ENCODE data around the gene SRR. TPM values are rescaled to one million over a fixed set of nuclear protein-coding genes. Genes with fewer than 3 reads are reported as not detected.
A peak's percentile ranks its signal among the peaks of the same experiment; 100 is the strongest.
"Not testable (repeated sequence)": the region's sequence is repeated elsewhere in the genome, so short reads cannot be mapped to it uniquely, and the experiment has no call there.

The SRR gene
- total RNA-seq (10 to 100 TPM; 21.4 to 43.6 TPM), polyA plus RNA-seq (ENCODE audit: insufficient read length in 2 of 2) (10 to 100 TPM; 37.7 to 42.3 TPM)
- long read RNA-seq, donor 1, transcript SRR-201 (8 exons, 2,728 nt), result major isoform, 8 of 18 reads
- long read RNA-seq, donor 1, partial matches to known transcripts, result 10 of 18 reads
- long read RNA-seq, donor 1, other reads (novel, unspliced or antisense), result 0 of 18 reads
- long read RNA-seq, donor 2, transcript SRR-201 (8 exons, 2,728 nt), result major isoform, 5 of 16 reads
- long read RNA-seq, donor 2, partial matches to known transcripts, result 11 of 16 reads
- long read RNA-seq, donor 2, other reads (novel, unspliced or antisense), result 0 of 16 reads
- long read RNA-seq, donor 3, transcript SRR-201 (8 exons, 2,728 nt), result major isoform, 8 of 8 reads
- long read RNA-seq, donor 3, partial matches to known transcripts, result 0 of 8 reads
- long read RNA-seq, donor 3, other reads (novel, unspliced or antisense), result 0 of 8 reads
- long read RNA-seq, donor 4, transcript SRR-201 (8 exons, 2,728 nt), result major isoform, 5 of 20 reads
- long read RNA-seq, donor 4, partial matches to known transcripts, result 15 of 20 reads
- long read RNA-seq, donor 4, other reads (novel, unspliced or antisense), result 0 of 20 reads

GRCh38 chr17:2303204-2304188 is at the start of gene SRR, which contains the start of gene SMG6:
TSS of gene SRR (plus strand) at chr17:2303950. CDS start at chr17:2315561, 11,611 bp downstream.
TSS of gene SMG6 (minus strand) at chr17:2303785. CDS start at chr17:2303720, 65 bp downstream.
- WGBS (ENCODE audit: insufficient coverage), result 0% methylated on average over 94 of the region's 108 CpGs
- Histone ChIP-seq H3K4me3 (ENCODE audit: low read depth, low read length) (peak within 1 kb of the TSS; percentile 96), H3K4me1 (ENCODE audit: control insufficient read depth, insufficient read depth, low read length) (peaks cover 18% of the 10 kb centered on the region), H3K27ac (ENCODE audit: low read depth, low read length) (peak within 1 kb of the TSS; percentile 88), H3K9me3 (ENCODE audit: control insufficient read depth, insufficient read depth, low read length) (no peaks in the 10 kb centered on the region), H3K36me3 (ENCODE audit: control insufficient read depth, insufficient read depth, low read length) (peaks cover 19% of the 10 kb centered on the region), H3K27me3 (ENCODE audit: control insufficient read depth, insufficient read depth, low read length) (no peaks in the 10 kb centered on the region)
- peak; percentile 74 to 98 (median 88) for DNase-seq (ENCODE audit: low read depth in 4 of 6, low spot score in 6 of 6)

GRCh38 chr17:2258830-2259229 is 44.9 kb upstream of the SRR start:
- not testable (repeated sequence) for H3K4me3 ChIP-seq (ENCODE audit: low read depth, low read length); DNase-seq (ENCODE audit: low read depth in 4 of 6, low spot score in 6 of 6); H3K36me3 ChIP-seq (ENCODE audit: control insufficient read depth, insufficient read depth, low read length); H3K9me3 ChIP-seq (ENCODE audit: control insufficient read depth, insufficient read depth, low read length); H3K27ac ChIP-seq (ENCODE audit: low read depth, low read length); H3K4me1 ChIP-seq (ENCODE audit: control insufficient read depth, insufficient read depth, low read length); H3K27me3 ChIP-seq (ENCODE audit: control insufficient read depth, insufficient read depth, low read length)
- WGBS (ENCODE audit: insufficient coverage), result 70% methylated on average over 2 of the region's 8 CpGs

DNA sequence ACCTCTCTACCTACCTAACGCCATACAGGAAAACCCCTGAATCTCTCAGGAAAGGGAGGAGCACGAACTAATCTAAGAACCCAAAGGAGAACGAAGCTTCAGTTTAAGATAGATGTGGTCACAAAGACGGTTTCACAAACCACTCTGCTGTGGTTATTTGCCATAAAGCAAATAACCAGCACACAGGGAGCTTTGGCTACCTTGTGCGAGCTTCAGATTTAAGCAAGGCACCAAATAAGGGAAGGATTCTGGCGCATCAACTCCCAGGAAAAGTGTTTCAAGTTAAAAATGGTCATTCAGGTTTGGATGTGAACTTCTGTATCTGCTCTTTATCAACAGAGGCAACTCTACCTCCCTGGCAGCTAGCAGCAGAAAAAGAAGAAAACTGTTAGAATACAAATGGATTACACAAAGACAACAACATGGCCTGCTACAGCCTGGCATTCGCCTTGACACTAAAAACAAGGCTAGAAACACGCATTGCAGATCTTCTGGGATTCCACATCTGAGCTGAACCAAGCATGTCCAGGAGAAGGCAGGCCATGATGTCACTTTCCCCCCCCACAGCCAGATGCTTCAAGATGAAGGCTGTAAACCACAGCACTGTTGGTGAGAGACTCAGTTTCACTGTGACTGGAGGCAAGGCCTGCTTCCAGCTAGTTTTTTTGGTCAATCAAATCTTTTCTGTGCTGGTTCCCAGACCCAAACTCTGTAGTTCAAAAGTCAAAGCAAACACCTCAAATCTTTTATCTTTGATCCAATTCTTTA is 43.8 kb upstream of the SRR start:
- Histone ChIP-seq H3K27ac (ENCODE audit: low read depth, low read length) (no peak overlapping the region), H3K4me1 (ENCODE audit: control insufficient read depth, insufficient read depth, low read length) (no peaks in the 10 kb centered on the region), H3K36me3 (ENCODE audit: control insufficient read depth, insufficient read depth, low read length) (peaks cover under 1% of the 10 kb centered on the region), H3K27me3 (ENCODE audit: control insufficient read depth, insufficient read depth, low read length) (no peaks in the 10 kb centered on the region), H3K4me3 (ENCODE audit: low read depth, low read length) (no peak overlapping the region), H3K9me3 (ENCODE audit: control insufficient read depth, insufficient read depth, low read length) (no peaks in the 10 kb centered on the region)
- 90% methylated on average over 2 of the region's 8 CpGs for WGBS (ENCODE audit: insufficient coverage)
- no peak for DNase-seq (ENCODE audit: low read depth in 4 of 6, low spot score in 6 of 6)

DNA sequence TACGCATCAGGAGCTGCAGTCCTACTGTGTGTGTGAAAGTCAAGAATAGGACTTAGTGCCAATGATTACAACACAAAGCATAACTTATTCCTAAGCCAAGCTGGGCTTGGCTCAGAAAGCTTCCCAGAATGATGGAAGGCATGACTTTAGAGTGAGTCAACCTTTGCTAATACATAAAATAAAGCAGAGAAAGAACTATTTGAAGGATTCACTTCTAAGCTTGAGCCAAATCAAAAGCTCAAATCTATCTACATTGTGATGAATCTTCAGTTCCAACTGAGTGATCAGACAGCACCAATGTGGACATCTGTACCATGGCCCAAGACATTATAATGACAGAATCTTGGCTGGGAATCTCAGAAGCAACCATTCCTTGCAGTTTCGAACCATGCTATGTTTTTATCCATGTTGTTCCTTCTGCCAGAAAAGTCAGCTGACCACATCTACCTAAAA is 41.6 kb upstream of the SRR start:
- Histone ChIP-seq H3K4me1 (ENCODE audit: control insufficient read depth, insufficient read depth, low read length) (no peaks in the 10 kb centered on the region), H3K9me3 (ENCODE audit: control insufficient read depth, insufficient read depth, low read length) (no peaks in the 10 kb centered on the region), H3K4me3 (ENCODE audit: low read depth, low read length) (no peak overlapping the region), H3K36me3 (ENCODE audit: control insufficient read depth, insufficient read depth, low read length) (peaks cover 2% of the 10 kb centered on the region), H3K27ac (ENCODE audit: low read depth, low read length) (no peak overlapping the region), H3K27me3 (ENCODE audit: control insufficient read depth, insufficient read depth, low read length) (no peaks in the 10 kb centered on the region)
- WGBS (ENCODE audit: insufficient coverage), result 100% methylated on average over 1 of the region's 2 CpGs
- no peak for DNase-seq (ENCODE audit: low read depth in 4 of 6, low spot score in 6 of 6)

GRCh38 chr17:2263183-2264066 is 40.3 kb upstream of the SRR start:
- DNase-seq (ENCODE audit: low read depth in 4 of 6, low spot score in 6 of 6), result peak in 2 of 6 donors; percentile 18 to 51
- no CpG with 5 or more reads among the region's 8 CpGs for WGBS (ENCODE audit: insufficient coverage)
- no peaks in the 10 kb centered on the region for H3K4me1 ChIP-seq (ENCODE audit: control insufficient read depth, insufficient read depth, low read length)

DNA sequence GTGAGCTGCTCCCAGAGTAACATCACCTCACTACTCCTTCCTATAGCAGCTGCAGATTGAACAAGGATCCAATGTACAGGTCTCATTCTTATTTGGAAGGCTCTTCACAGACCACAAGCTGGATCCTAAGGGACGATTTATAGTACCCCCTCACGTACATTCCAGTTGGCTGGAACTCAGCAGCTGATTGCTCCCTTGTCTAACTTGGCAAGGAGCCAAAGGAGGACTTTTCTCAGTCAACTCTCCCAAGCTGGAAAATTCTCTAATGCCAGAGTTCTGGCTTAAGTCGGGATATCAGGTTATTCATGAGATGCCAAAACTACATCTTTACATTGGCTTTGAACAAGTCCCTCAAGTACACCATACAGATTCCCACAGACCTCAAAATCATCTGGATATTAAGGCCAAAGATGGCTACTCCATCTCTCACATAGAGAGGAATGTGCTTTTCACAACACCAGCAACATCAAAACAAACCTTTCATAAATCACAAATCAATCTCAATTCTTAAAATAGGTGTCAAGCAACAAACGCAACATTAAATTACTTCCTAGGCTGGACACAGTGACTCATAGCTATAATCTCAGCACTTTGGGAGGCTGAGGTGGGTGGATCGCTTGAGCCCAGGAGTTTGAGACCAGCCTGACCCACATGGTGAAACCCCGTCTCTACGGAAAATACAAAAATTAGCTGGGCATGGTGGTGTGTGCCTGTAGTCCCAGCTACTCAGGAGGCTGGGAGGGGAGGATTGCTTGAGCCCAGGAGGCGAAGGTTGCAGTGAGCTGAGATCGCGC is 39.5 kb upstream of the SRR start:
- 75% methylated on average over 4 of the region's 10 CpGs for WGBS (ENCODE audit: insufficient coverage)
- DNase-seq (ENCODE audit: low read depth in 4 of 6, low spot score in 6 of 6), result peak in 3 of 6 donors; percentile 26 to 75 (median 72)
- Histone ChIP-seq H3K9me3 (ENCODE audit: control insufficient read depth, insufficient read depth, low read length) (no peaks in the 10 kb centered on the region), H3K36me3 (ENCODE audit: control insufficient read depth, insufficient read depth, low read length) (peaks cover 7% of the 10 kb centered on the region), H3K4me3 (ENCODE audit: low read depth, low read length) (no peak overlapping the region), H3K4me1 (ENCODE audit: control insufficient read depth, insufficient read depth, low read length) (no peaks in the 10 kb centered on the region), H3K27ac (ENCODE audit: low read depth, low read length) (peak overlapping the region; percentile 42), H3K27me3 (ENCODE audit: control insufficient read depth, insufficient read depth, low read length) (no peaks in the 10 kb centered on the region)

More at GRCh38 chr17:2263183-2264066, 40.3 kb upstream of the SRR start:
- H3K27me3 ChIP-seq (ENCODE audit: control insufficient read depth, insufficient read depth, low read length), result no peaks in the 10 kb centered on the region
- peaks cover 4% of the 10 kb centered on the region for H3K36me3 ChIP-seq (ENCODE audit: control insufficient read depth, insufficient read depth, low read length)
- peak overlapping the region; percentile 42 for H3K27ac ChIP-seq (ENCODE audit: low read depth, low read length)
- no peak overlapping the region for H3K4me3 ChIP-seq (ENCODE audit: low read depth, low read length)
- H3K9me3 ChIP-seq (ENCODE audit: control insufficient read depth, insufficient read depth, low read length), result no peaks in the 10 kb centered on the region

DNA sequence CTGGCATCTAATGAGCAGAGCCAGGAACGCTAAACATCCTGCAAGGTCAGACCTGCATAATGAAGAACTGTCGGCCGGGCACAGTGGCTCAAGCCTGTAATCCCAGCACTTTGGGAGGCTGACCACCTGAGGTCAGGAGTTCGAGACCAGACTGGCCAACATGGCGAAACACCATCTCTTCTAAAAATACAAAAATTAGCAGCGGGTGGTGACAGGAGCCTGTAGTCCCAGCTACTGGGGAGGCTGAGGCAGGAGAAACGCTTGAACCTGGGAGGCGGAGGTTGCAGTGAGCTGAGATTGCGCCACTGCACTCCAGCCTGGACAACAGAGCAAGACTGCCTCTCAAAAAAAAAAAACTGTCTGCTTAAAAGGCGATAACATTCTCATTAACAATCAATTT is 38.6 kb upstream of the SRR start:
- not testable (repeated sequence) for H3K4me1 ChIP-seq (ENCODE audit: control insufficient read depth, insufficient read depth, low read length); H3K4me3 ChIP-seq (ENCODE audit: low read depth, low read length); H3K27me3 ChIP-seq (ENCODE audit: control insufficient read depth, insufficient read depth, low read length); H3K27ac ChIP-seq (ENCODE audit: low read depth, low read length); DNase-seq (ENCODE audit: low read depth in 4 of 6, low spot score in 6 of 6); H3K9me3 ChIP-seq (ENCODE audit: control insufficient read depth, insufficient read depth, low read length)
- H3K36me3 ChIP-seq (ENCODE audit: control insufficient read depth, insufficient read depth, low read length), result peaks cover 11% of the 10 kb centered on the region
- WGBS (ENCODE audit: insufficient coverage), result 95% methylated on average over 8 of the region's 10 CpGs

All from spinal cord (tissue), 10 donors.